ENCODE measurements around the gene MYO7B. TPM values are rescaled to one million over a fixed set of nuclear protein-coding genes. Genes with fewer than 3 reads are reported as not detected.

Gene MYO7B
- total RNA-seq, 1 donor from 2014 or later, result 1.7 TPM

GRCh38 chr2:127615511-127616166, 80.2 kb downstream of the MYO7B start:
- peak; percentile 39 for DNase-seq (ENCODE audit: extremely low spot score, unreplicated experiment)
- Mint-ChIP-seq H3K27me3 (peaks cover 12% of the 10 kb centered on the region), H3K27ac (no peak overlapping the region), H3K36me3 (no peaks in the 10 kb centered on the region), H3K9me3 (peaks cover 4% of the 10 kb centered on the region), H3K4me1 (ENCODE audit: unreplicated experiment) (no peaks in the 10 kb centered on the region), H3K4me3 (no peak overlapping the region)
- TF ChIP-seq, protein P1, sequence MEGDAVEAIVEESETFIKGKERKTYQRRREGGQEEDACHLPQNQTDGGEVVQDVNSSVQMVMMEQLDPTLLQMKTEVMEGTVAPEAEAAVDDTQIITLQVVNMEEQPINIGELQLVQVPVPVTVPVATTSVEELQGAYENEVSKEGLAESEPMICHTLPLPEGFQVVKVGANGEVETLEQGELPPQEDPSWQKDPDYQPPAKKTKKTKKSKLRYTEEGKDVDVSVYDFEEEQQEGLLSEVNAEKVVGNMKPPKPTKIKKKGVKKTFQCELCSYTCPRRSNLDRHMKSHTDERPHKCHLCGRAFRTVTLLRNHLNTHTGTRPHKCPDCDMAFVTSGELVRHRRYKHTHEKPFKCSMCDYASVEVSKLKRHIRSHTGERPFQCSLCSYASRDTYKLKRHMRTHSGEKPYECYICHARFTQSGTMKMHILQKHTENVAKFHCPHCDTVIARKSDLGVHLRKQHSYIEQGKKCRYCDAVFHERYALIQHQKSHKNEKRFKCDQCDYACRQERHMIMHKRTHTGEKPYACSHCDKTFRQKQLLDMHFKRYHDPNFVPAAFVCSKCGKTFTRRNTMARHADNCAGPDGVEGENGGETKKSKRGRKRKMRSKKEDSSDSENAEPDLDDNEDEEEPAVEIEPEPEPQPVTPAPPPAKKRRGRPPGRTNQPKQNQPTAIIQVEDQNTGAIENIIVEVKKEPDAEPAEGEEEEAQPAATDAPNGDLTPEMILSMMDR (conservative IDR thresholded peaks at IDR 0.05), result no peak

GRCh38 chr2:127618551-127619202, 83.2 kb downstream of the MYO7B start:
- DNase-seq (ENCODE audit: extremely low spot score, unreplicated experiment), result peak; percentile 24
- Mint-ChIP-seq H3K9me3 (no peaks in the 10 kb centered on the region), H3K36me3 (no peaks in the 10 kb centered on the region), H3K27me3 (peaks cover 7% of the 10 kb centered on the region), H3K27ac (no peak overlapping the region), H3K4me1 (ENCODE audit: unreplicated experiment) (no peaks in the 10 kb centered on the region), H3K4me3 (no peak overlapping the region)
- TF ChIP-seq, protein P1 (conservative IDR thresholded peaks at IDR 0.05), result no peak

DNA sequence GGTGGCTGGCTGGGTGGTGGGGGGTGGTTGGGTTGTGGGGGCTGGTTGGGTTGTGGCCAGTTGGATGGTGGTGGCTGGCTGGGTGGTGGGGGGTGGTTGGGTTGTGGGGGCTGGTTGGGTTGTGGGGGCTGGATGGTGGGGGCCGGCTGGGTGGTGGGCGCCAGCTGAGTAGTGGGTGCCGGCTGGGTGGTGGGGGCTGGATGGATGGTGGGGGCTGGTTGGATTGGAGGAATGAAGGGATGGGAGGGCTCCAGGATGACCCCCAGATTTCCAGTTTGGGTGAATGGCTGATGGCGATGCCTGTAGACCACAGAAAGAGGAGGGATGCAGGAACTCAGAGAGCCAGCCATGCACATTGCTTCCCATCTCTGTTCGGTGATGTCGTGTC, 83.7 kb downstream of the MYO7B start:
- Mint-ChIP-seq H3K9me3 (no peaks in the 10 kb centered on the region), H3K27ac (no peak overlapping the region), H3K4me3 (no peak overlapping the region), H3K27me3 (peaks cover 7% of the 10 kb centered on the region), H3K36me3 (no peaks in the 10 kb centered on the region), H3K4me1 (ENCODE audit: unreplicated experiment) (no peaks in the 10 kb centered on the region)
- peak; percentile 43 for DNase-seq (ENCODE audit: extremely low spot score, unreplicated experiment)
- TF ChIP-seq, protein P1 (conservative IDR thresholded peaks at IDR 0.05), result no peak

DNA sequence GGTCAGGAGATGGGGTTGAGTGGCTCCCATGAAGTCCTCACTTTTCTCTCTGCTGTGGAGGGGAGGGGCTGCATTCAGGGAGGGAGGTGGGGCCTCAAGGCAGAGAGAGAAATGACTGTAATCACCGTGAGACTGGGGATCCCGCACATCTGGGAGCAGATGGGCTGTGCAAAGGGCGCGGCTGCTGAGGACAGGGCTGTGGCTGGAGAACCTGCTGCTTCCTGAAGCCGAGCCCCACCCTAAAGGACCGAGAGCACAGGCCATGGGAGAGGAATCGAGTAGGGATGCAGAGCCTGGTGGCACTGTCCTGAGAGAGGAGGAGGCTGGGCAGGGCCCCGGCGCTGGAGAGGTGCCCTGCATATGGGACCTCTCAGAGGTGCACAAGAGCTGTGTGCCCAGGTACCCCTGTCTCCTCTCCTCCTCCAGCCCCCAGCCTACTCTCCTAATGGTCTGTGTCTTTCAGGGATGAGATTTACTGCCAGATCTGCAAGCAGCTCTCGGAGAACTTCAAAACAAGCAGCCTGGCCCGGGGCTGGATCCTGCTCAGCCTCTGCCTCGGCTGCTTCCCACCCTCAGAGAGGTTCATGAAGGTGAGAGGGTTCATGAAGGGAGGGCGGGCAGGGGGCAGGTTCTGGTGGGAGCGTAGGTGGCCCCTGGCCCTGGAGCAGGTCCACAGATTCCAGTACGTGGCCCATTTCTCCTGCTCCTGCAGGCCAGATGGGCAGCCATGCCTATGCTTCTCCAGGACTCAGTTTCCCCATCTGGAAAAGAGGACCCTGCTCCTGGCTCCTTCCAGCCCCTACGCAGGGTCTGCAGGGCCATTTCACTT, 84.6 kb downstream of the MYO7B start:
- TF ChIP-seq, protein P1 (conservative IDR thresholded peaks at IDR 0.05), result no peak
- H3K27me3 Mint-ChIP-seq, result peaks cover 7% of the 10 kb centered on the region

GRCh38 chr2:127620866-127621265, 85.4 kb downstream of the MYO7B start:
- Mint-ChIP-seq H3K27ac (no peak overlapping the region), H3K9me3 (no peaks in the 10 kb centered on the region), H3K27me3 (peaks cover 8% of the 10 kb centered on the region), H3K36me3 (no peaks in the 10 kb centered on the region), H3K4me1 (ENCODE audit: unreplicated experiment) (no peaks in the 10 kb centered on the region), H3K4me3 (no peak overlapping the region)
- DNase-seq (ENCODE audit: extremely low spot score, unreplicated experiment), result no peak
- TF ChIP-seq, protein P1 (conservative IDR thresholded peaks at IDR 0.05), result no peak

More for the DNA sequence above, 84.6 kb downstream of the MYO7B start:
- H3K36me3 Mint-ChIP-seq, result no peaks in the 10 kb centered on the region
- DNase-seq (ENCODE audit: extremely low spot score, unreplicated experiment), result peak; percentile 49
- no peak overlapping the region for H3K4me3 Mint-ChIP-seq
- no peaks in the 10 kb centered on the region for H3K4me1 Mint-ChIP-seq (ENCODE audit: unreplicated experiment)
- H3K9me3 Mint-ChIP-seq, result no peaks in the 10 kb centered on the region
- no peak overlapping the region for H3K27ac Mint-ChIP-seq
